CD8-positive, alpha-beta memory T cell (primary cell): Measurements from ENCODE around the gene RANBP6. TPM values are rescaled to one million over a fixed set of nuclear protein-coding genes. Genes with fewer than 3 reads are reported as not detected.
"Not testable (repeated sequence)": the region's sequence is repeated elsewhere in the genome, so short reads cannot be mapped to it uniquely, and the experiment has no call there.

ENCODE experiments used
- CTCF ChIA-PET: fragments of 350-600 bp; sonication (Branson Sonifier 250); formaldehyde crosslinking; loops from one replicate; lab custom pipeline; 2021; ENCODE audit warnings: antibody characterized with exemption; lab: Charles Lee
- POLR2A ChIA-PET: fragments of 350-600 bp; sonication (Branson Sonifier 250); formaldehyde crosslinking; loops from one replicate; lab custom pipeline; 2021; ENCODE audit warnings: antibody characterized with exemption; lab: Charles Lee
- DNase-seq, 5 donors: peaks; one replicate each; pipeline versions ENCODE4 v3.0.0 to v3.0.0-alpha.2; 2020 to 2022; ENCODE audit warnings: mixed read lengths in 1 of 5
- H3K27ac ChIP-seq: one replicate; pipeline ENCODE4 v1.7.0; 2013; ENCODE audit warnings: low read depth, mild to moderate bottlenecking, low read length, moderate library complexity
- H3K27me3 ChIP-seq: 2 replicates; pipeline ENCODE4 v1.7.0; 2013; ENCODE audit warnings: low read length, mild to moderate bottlenecking; ENCODE audit not compliant: insufficient read depth, poor library complexity, severe bottlenecking
- H3K36me3 ChIP-seq: 2 replicates; pipeline ENCODE4 v1.7.0; 2013; ENCODE audit warnings: mild to moderate bottlenecking, low read length, moderate library complexity; ENCODE audit not compliant: insufficient read depth
- H3K4me1 ChIP-seq: 2 replicates; pipeline ENCODE4 v1.7.0; 2013; ENCODE audit warnings: mild to moderate bottlenecking, low read length, moderate library complexity; ENCODE audit not compliant: insufficient read depth
- H3K4me3 ChIP-seq: 2 replicates; pipeline ENCODE4 v1.7.0; 2013; ENCODE audit warnings: mild to moderate bottlenecking, low read length
- H3K9me3 ChIP-seq: 2 replicates; pipeline ENCODE4 v1.7.0; 2013; ENCODE audit warnings: mild to moderate bottlenecking, low read length
- H3K27ac Mint-ChIP-seq, 8 donors: one replicate each; pipeline ENCODE4 v1.8.0; 2020 to 2021; ENCODE audit warnings: mixed read lengths in 8 of 8, mild to moderate bottlenecking in 6 of 8, inconsistent platforms in 3 of 8, moderate library complexity in 3 of 8
- H3K27me3 Mint-ChIP-seq, 2 donors: one replicate each; pipeline ENCODE4 v1.8.0; 2020 to 2021; ENCODE audit warnings: mixed read lengths in 2 of 2, mild to moderate bottlenecking in 1 of 2, moderate library complexity in 1 of 2
- H3K36me3 Mint-ChIP-seq, 3 donors: one replicate each; pipeline ENCODE4 v1.8.0; 2020 to 2021; ENCODE audit warnings: mixed read lengths in 3 of 3, inconsistent platforms in 1 of 3, mild to moderate bottlenecking in 1 of 3
- H3K4me1 Mint-ChIP-seq, 3 donors: one replicate each; pipeline ENCODE4 v1.8.0; 2020 to 2021; ENCODE audit warnings: mixed read lengths in 3 of 3, inconsistent platforms in 1 of 3, mild to moderate bottlenecking in 1 of 3
- H3K4me3 Mint-ChIP-seq, 7 donors: one replicate each; pipeline ENCODE4 v1.8.0; 2020 to 2021; ENCODE audit warnings: mixed read lengths in 7 of 7, mild to moderate bottlenecking in 6 of 7, moderate library complexity in 4 of 7, inconsistent platforms in 2 of 7
- H3K9me3 Mint-ChIP-seq, 5 donors: one replicate each; pipeline ENCODE4 v1.8.0; 2020 to 2022; ENCODE audit warnings: mixed read lengths in 5 of 5, mild to moderate bottlenecking in 3 of 5, moderate library complexity in 2 of 5, inconsistent platforms in 1 of 5
- polyA plus RNA-seq: library from polyadenylated mRNA; unstranded; fragments of 300-500 nt; fragmentation: Illumina TruSeq; gene quantifications from one replicate; pipeline ENCODE4 v1.2.3, GENCODE V29; 2021
- total RNA-seq, 2 experiments: library from RNA; stranded (reverse); gene quantifications; one replicate each; pipeline ENCODE4 v1.2.3, GENCODE V29; 2021

The RANBP6 gene
- total and polyA plus RNA-seq, 3 experiments from 2014 or later, result 17.5 to 21.0 (median 19.7) TPM

DNA sequence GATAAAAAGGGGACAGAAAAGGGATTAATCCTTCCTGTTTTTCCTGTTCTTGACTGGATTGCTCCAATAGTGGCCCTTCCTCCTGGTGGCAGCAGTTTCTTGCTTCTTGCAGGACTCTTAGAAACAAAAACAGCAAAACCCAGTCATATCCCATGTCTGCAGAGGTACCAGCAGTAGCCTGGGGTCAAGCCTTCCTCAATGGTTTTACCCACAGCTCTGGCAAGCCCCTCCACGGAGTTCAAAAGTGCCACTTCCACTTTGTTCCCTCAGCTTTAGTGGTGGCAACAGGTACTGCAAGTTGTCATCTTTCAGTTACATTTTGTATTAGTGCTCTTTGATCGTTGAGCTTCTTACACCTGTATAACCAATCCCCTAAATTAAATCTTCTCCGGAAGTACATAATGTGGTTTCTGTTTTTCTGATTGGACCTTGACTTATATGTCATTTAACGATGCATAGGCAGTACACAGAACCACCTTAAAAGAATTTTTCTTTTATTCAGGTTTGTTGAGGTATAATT is 8.7 kb upstream of the RANBP6 start:
- Mint-ChIP-seq H3K27ac (peak overlapping the region in 2 of 8 donors; percentile 67 to 72), H3K4me1 (peaks cover 5 to 6% (median 5%) of the 10 kb centered on the region in 3 donors), H3K9me3 (peaks cover 0 to 2% (median 0%) of the 10 kb centered on the region in 5 donors), H3K4me3 (peak overlapping the region in 2 of 7 donors; percentile 14 to 65), H3K36me3 (peaks cover 0 to 4% (median 0%) of the 10 kb centered on the region in 3 donors), H3K27me3 (peaks cover 6 to 31% of the 10 kb centered on the region in 2 donors)
- Histone ChIP-seq H3K9me3 (no peaks in the 10 kb centered on the region), H3K4me1 (no peaks in the 10 kb centered on the region), H3K36me3 (no peaks in the 10 kb centered on the region), H3K27me3 (no peaks in the 10 kb centered on the region), H3K27ac (no peak overlapping the region), H3K4me3 (peak overlapping the region; percentile 10)
- DNase-seq, result peak in 3 of 5 donors; percentile 27 to 47 (median 29)
- ChIA-PET POLR2A (interaction anchor here (0.9 to 1.4 kb wide), 2 partner anchors 9 to 16 kb away, joined by 5 to 6 read pairs; partner anchors contain the start of gene RANBP6), CTCF (interaction anchor here (1.0 to 2.7 kb wide), 7 partner anchors 8 to 658 kb away, joined by 3 to 15 read pairs (median 4); partner anchors contain the start of gene RANBP6)

DNA sequence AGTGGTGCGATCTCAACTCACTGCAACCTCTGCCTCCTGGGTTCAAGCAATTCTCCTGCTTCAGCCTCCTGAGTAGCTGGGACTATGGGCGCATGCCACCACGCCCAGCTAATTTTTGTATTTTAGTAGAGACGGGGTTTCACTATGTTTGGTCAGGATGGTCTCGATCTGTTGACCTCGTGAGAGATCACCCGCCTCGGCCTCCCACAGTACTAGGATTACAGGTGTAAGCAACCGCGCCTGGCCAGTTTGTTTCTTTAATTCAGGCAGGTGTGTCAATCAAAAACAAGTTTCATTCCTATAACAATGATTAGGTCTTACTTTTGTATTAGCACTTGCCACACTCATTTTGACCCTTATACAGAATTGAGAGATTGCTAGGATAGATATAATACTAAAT is 1.6 kb upstream of the RANBP6 start:
- POLR2A ChIA-PET, result interaction anchor here (1.0 kb wide), 1 partner anchor 9 kb away, joined by 5 read pairs; a partner anchor contains a TSS
- peak overlapping the region in 1 of 8 donors; percentile 64 for H3K27ac Mint-ChIP-seq

DNA sequence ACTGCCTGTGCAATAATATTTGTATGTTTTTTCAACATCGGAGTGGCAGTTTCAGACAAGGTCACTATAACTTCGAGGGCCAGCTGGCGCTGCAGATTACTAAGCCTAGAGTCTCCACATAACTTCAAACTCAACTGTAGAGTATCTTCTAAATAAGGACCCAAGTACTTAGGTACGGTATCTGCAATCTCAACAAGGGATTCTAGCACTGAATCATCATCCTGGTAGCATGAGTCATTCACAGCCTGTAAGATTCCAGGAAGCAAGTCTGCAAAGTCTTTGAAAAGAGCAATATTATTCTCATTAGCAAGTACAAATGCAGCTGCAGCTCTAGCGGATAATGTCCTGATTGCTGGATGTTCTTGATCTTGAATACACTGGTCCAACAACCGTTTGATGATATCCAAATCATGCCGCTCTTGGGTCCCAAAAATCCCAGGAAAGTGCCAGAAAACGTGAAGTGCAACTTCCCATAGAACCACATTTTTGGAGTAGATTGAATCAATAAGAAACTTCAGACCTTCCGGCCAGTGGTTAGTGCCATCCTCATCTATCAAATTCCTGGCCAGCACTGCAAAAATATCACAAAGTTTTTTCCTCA is 654 bp downstream of the RANBP6 start:
- Histone ChIP-seq H3K27me3 (no peaks in the 10 kb centered on the region), H3K4me1 (peaks cover 14% of the 10 kb centered on the region), H3K4me3 (peak overlapping the region; percentile 65), H3K36me3 (peaks cover 12% of the 10 kb centered on the region), H3K9me3 (no peaks in the 10 kb centered on the region), H3K27ac (peak overlapping the region; percentile 86)
- Mint-ChIP-seq H3K36me3 (peaks cover 11 to 37% (median 33%) of the 10 kb centered on the region in 3 donors), H3K27me3 (peaks cover 0 to 2% of the 10 kb centered on the region in 2 donors), H3K9me3 (peaks cover 0 to 12% (median 6%) of the 10 kb centered on the region in 5 donors), H3K27ac (peak overlapping the region; percentile 97 to 99 (median 98)), H3K4me1 (peaks cover 25 to 54% (median 46%) of the 10 kb centered on the region in 3 donors), H3K4me3 (peak overlapping the region; percentile 92 to 99 (median 96))
- CTCF ChIA-PET, result interaction anchor here (0.9 to 1.3 kb wide), 3 partner anchors 9 to 386 kb away, joined by 3 to 5 read pairs (median 4); partner anchors contain the start of gene RIC1
- no peak for DNase-seq
- POLR2A ChIA-PET, result interaction anchor here (0.7 to 1.6 kb wide), 8 partner anchors 8 to 743 kb away, joined by 3 to 10 read pairs (median 4); partner anchors contain the start of genes KDM4C and RIC1

More for the DNA sequence above, 1.6 kb upstream of the RANBP6 start:
- H3K27me3 ChIP-seq, H3K27me3 Mint-ChIP-seq, CTCF ChIA-PET, H3K27ac ChIP-seq, H3K9me3 ChIP-seq, DNase-seq, H3K4me3 ChIP-seq: not testable (repeated sequence)
- H3K4me3 Mint-ChIP-seq, result peak overlapping the region in 2 of 7 donors; percentile 50 to 94
- peaks cover 0 to 14% (median 4%) of the 10 kb centered on the region in 5 donors for H3K9me3 Mint-ChIP-seq
- Histone ChIP-seq H3K36me3 (peaks cover 12% of the 10 kb centered on the region), H3K4me1 (peaks cover 10% of the 10 kb centered on the region)
- peaks cover 20 to 39% (median 36%) of the 10 kb centered on the region in 3 donors for H3K4me1 Mint-ChIP-seq
- peaks cover 9 to 32% (median 31%) of the 10 kb centered on the region in 3 donors for H3K36me3 Mint-ChIP-seq

DNA sequence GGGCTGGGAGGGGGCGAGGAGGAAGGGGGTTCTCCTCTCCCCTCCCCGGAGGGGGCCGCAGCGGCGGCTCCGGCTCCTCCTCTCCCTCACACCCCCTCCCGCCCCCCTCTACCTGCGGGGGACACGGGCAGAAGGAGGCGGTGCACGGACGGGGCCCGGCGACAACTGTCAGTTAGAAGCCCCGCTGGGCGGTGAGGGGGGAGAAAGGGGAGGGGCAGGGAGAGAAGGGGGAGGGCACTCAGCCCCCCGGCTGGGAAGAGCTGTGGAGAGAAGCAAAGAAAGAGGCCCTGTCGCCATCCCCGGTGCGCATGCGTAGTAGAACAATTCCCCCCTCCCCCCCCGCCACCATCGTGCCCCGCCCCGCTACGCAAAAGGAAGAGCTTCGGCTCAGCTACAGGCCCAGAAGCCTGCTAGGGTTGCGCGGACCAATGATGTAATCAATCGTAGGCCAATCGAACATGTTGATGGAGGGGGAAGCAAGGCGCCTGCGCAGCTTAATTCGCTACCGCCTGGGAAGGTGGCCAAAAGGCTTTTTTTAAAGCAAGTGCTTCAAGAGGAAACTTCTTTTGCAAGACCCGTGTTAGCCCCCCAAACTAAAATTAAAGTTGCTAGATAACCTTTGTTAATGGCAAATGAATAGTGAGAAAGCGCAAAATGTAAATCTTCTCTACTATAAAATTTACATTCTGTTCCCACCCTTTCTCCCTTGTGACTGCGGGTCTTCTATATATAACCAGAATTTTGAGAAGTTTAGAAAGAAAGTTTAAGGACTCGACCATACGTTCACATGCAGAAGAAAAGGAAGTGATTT is 7.0 kb downstream of the RANBP6 start:
- Mint-ChIP-seq H3K27me3 (peaks cover 0 to 2% of the 10 kb centered on the region in 2 donors), H3K27ac (peak overlapping the region; percentile 56 to 99 (median 90)), H3K9me3 (peaks cover 0 to 6% (median 6%) of the 10 kb centered on the region in 5 donors), H3K4me3 (peak overlapping the region; percentile 80 to 99 (median 94)), H3K4me1 (peaks cover 47 to 72% (median 67%) of the 10 kb centered on the region in 3 donors), H3K36me3 (peaks cover 15 to 40% (median 18%) of the 10 kb centered on the region in 3 donors)
- ChIA-PET POLR2A (interaction anchor here (0.6 to 2.6 kb wide), 9 partner anchors 8 to 749 kb away, joined by 4 to 14 read pairs (median 5); partner anchors contain the start of genes KDM4C, RIC1 and UHRF2), CTCF (interaction anchor here (0.9 to 4.2 kb wide), 3 partner anchors 12 to 380 kb away, joined by 3 to 15 read pairs (median 3); no protein-coding TSS in a partner anchor)
- peak overlapping the region; percentile 58 for H3K4me3 ChIP-seq
- peak; percentile 86 to 98 (median 92) for DNase-seq
- H3K36me3 ChIP-seq, result peaks cover 7% of the 10 kb centered on the region
- no peaks in the 10 kb centered on the region for H3K9me3 ChIP-seq
- H3K27ac ChIP-seq, result peak overlapping the region; percentile 81
- peaks cover 34% of the 10 kb centered on the region for H3K4me1 ChIP-seq
- H3K27me3 ChIP-seq, result no peaks in the 10 kb centered on the region

DNA sequence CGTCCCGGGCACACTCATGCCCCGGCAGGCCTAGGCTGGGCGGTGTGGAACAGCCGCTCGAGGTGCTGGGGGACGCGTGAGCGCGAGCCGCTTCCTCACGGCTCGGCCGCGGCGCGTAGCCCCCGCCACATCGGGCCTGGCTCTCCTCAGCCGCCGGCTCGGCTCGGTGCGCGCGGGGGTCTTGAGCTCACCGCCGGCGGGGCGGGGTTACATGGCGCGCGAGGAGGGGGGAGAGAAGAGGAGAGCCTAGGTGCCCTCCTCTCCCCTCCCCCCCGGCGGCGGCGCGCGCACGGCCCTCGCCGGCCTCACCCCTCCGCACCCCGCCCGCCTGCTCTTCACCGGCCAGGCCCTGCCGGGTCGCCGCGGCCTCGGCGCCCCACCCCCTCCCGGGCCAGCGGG is 7.7 kb downstream of the RANBP6 start:
- ChIA-PET CTCF (interaction anchor here (1.4 to 4.2 kb wide), 2 partner anchors 16 to 38 kb away, joined by 3 to 15 read pairs; no protein-coding TSS in a partner anchor), POLR2A (interaction anchor here (0.6 to 2.6 kb wide), 9 partner anchors 8 to 750 kb away, joined by 4 to 14 read pairs (median 5); partner anchors contain the start of genes KDM4C, RIC1 and UHRF2)
- Histone ChIP-seq H3K27ac (peak overlapping the region; percentile 81), H3K4me1 (peaks cover 34% of the 10 kb centered on the region), H3K4me3 (peak overlapping the region; percentile 88), H3K9me3 (no peaks in the 10 kb centered on the region), H3K36me3 (peaks cover under 1% of the 10 kb centered on the region), H3K27me3 (no peaks in the 10 kb centered on the region)
- H3K4me1 Mint-ChIP-seq, result peaks cover 45 to 72% (median 64%) of the 10 kb centered on the region in 3 donors
- peaks cover 10 to 37% (median 12%) of the 10 kb centered on the region in 3 donors for H3K36me3 Mint-ChIP-seq
- H3K27me3 Mint-ChIP-seq, result peaks cover 0 to 2% of the 10 kb centered on the region in 2 donors
- peak overlapping the region in 7 of 8 donors; percentile 65 to 99 (median 97) for H3K27ac Mint-ChIP-seq
- H3K4me3 Mint-ChIP-seq, result peak overlapping the region; percentile 94 to 99 (median 97)
- DNase-seq, result peak; percentile 75 to 89 (median 79)
- H3K9me3 Mint-ChIP-seq, result peaks cover 0 to 6% (median under 1%) of the 10 kb centered on the region in 5 donors

DNA sequence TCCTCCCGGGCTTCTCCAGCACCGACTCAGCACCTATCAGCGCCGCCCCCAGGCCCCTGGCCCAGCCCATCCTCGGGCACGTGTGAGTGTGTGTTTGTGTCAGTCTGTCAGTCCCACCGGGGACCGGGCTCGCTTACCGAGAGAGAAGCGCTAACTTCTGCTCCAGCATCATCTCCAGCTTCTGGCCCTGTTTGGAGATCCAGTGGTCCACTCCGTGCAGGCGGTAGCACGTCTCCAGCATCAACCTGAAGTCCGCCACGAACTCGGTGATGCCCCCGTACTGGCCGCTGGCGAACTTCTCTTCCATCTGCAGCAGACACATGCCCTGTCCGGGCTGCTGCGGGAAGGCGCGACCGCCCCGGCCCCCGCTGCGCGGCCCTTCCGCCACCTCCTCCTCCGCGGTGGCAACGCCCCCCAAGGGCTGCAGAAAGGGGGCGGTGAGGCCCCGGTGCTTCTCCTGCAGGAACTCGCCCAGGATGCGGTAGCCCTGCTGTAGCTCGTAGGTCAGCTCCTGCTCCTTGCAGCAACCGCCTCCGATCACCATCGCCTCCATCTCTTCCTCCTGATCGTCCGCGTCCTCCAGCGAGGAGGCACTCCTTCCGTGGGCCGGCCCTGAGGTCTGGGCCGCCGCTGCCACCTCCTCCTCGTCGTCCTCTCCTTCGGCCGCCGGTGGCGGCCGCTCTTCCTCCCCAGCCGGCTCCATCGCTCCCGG is 8.2 kb downstream of the RANBP6 start:
- peaks cover 0 to 5% (median 0%) of the 10 kb centered on the region in 5 donors for H3K9me3 Mint-ChIP-seq
- DNase-seq, result peak; percentile 88 to 95 (median 91)
- peak overlapping the region; percentile 94 to 99 (median 97) for H3K4me3 Mint-ChIP-seq
- CTCF ChIA-PET, result interaction anchor here (1.4 to 4.2 kb wide), 2 partner anchors 17 to 39 kb away, joined by 3 to 15 read pairs; no protein-coding TSS in a partner anchor
- H3K27me3 Mint-ChIP-seq, result peaks cover 0 to 2% of the 10 kb centered on the region in 2 donors
- Histone ChIP-seq H3K9me3 (no peaks in the 10 kb centered on the region), H3K4me1 (peaks cover 34% of the 10 kb centered on the region), H3K27ac (peak overlapping the region; percentile 81), H3K36me3 (no peaks in the 10 kb centered on the region), H3K27me3 (no peaks in the 10 kb centered on the region), H3K4me3 (peak overlapping the region; percentile 88)
- H3K36me3 Mint-ChIP-seq, result peaks cover 6 to 32% (median 8%) of the 10 kb centered on the region in 3 donors
- peak overlapping the region; percentile 86 to 99 (median 96) for H3K27ac Mint-ChIP-seq
- POLR2A ChIA-PET, result interaction anchor here (1.0 to 2.6 kb wide), 5 partner anchors 8 to 751 kb away, joined by 4 to 14 read pairs (median 9); partner anchors contain the start of genes KDM4C, RANBP6 and UHRF2
- peaks cover 44 to 72% (median 60%) of the 10 kb centered on the region in 3 donors for H3K4me1 Mint-ChIP-seq
